Neural progenitor cell (in vitro differentiated cells): ENCODE data around the gene POTEF. TPM values are rescaled to one million over a fixed set of nuclear protein-coding genes. Genes with fewer than 3 reads are reported as not detected.
A peak's percentile ranks its signal among the peaks of the same experiment; 100 is the strongest.
"Not testable (repeated sequence)": the region's sequence is repeated elsewhere in the genome, so short reads cannot be mapped to it uniquely, and the experiment has no call there.

Experiments used
- DNase-seq: peaks from one replicate; pipeline ENCODE4 v3.0.0-alpha.2; 2016; ENCODE audit warnings: low spot score
- H2AFZ ChIP-seq: fragments of 200-600 bp; sonication (generic); replicated peaks from 2 replicates; pipeline ENCODE4 v1.6.1; 2016; ENCODE audit warnings: antibody characterized with exemption
- H3F3A ChIP-seq: fragments of 200-600 bp; sonication (generic); 2 replicates; pipeline ENCODE4 v1.6.1; 2016; ENCODE audit warnings: antibody characterized with exemption, low read depth
- H3K27ac ChIP-seq: fragments of 200-600 bp; sonication (generic); 2 replicates; pipeline ENCODE4 v1.5.1; 2016; ENCODE audit warnings: mild to moderate bottlenecking
- H3K27me3 ChIP-seq: fragments of 200-600 bp; sonication (generic); 2 replicates; pipeline ENCODE4 v1.6.1; 2016; ENCODE audit warnings: mild to moderate bottlenecking, moderate library complexity
- H3K36me3 ChIP-seq: fragments of 200-600 bp; sonication (generic); 2 replicates; pipeline ENCODE4 v1.5.1; 2016
- H3K4me1 ChIP-seq: fragments of 200-600 bp; sonication (generic); 2 replicates; pipeline ENCODE4 v1.6.1; 2016; ENCODE audit warnings: mixed run types
- H3K4me2 ChIP-seq: fragments of 200-600 bp; sonication (generic); 2 replicates; pipeline ENCODE4 v1.6.1; 2016
- H3K4me3 ChIP-seq: fragments of 200-600 bp; sonication (generic); 2 replicates; pipeline ENCODE4 v1.5.1; 2016
- H3K79me2 ChIP-seq: fragments of 200-600 bp; sonication (generic); 2 replicates; pipeline ENCODE4 v1.6.1; 2016; ENCODE audit warnings: low read depth
- H3K9ac ChIP-seq: fragments of 200-600 bp; sonication (generic); 2 replicates; pipeline ENCODE4 v1.6.1; 2016
- H3K9me3 ChIP-seq: fragments of 200-600 bp; sonication (generic); 2 replicates; pipeline ENCODE4 v1.5.1; 2016; ENCODE audit warnings: low read depth
- H4K20me1 ChIP-seq: fragments of 200-600 bp; sonication (generic); 2 replicates; pipeline ENCODE4 v1.6.1; 2016; ENCODE audit warnings: low read depth
- H3K27ac Mint-ChIP-seq: 3 replicates; pipeline ENCODE4 v1.8.0; 2021; ENCODE audit warnings: mixed read lengths
- H3K27me3 Mint-ChIP-seq: 2 replicates; pipeline ENCODE4 v1.8.0; 2022; ENCODE audit warnings: low read depth, mild to moderate bottlenecking, inconsistent platforms, moderate library complexity, mixed read lengths; ENCODE audit not compliant: insufficient read depth
- H3K36me3 Mint-ChIP-seq: 3 replicates; pipeline ENCODE4 v1.8.0; 2021; ENCODE audit warnings: mixed read lengths
- H3K4me1 Mint-ChIP-seq: 3 replicates; pipeline ENCODE4 v1.8.0; 2021; ENCODE audit warnings: mixed read lengths
- H3K4me3 Mint-ChIP-seq: 3 replicates; pipeline ENCODE4 v1.8.0; 2021; ENCODE audit warnings: mild to moderate bottlenecking, moderate library complexity, mixed read lengths
- H3K9me3 Mint-ChIP-seq: 3 replicates; pipeline ENCODE4 v1.8.0; 2020; ENCODE audit warnings: mixed read lengths
- small RNA-seq: library from RNA; depleted of rRNA; stranded (forward); fragments of <200 nt; gene quantifications from one replicate; pipeline ENCODE3, GENCODE V24; 2015
- total RNA-seq: library from RNA; depleted of rRNA; stranded (reverse); fragments of >200 nt; gene quantifications from 2 replicates; pipeline ENCODE4 v1.2.3, GENCODE V29; 2015; ENCODE audit warnings: low replicate concordance
- TF ChIP-seq, protein P1 (sequence below): fragments of 200-600 bp; sonication (generic); IDR thresholded peaks from 2 replicates; pipeline ENCODE4 v1.5.1; 2017; ENCODE audit warnings: antibody characterized with exemption, mild to moderate bottlenecking

The POTEF gene
- total RNA-seq, 1 donor from 2014 or later, result 15.1 TPM

- H3K4me1 Mint-ChIP-seq, H3K4me1 ChIP-seq, H3K9ac ChIP-seq, H3K27me3 ChIP-seq, H3K9me3 Mint-ChIP-seq, H3K4me3 Mint-ChIP-seq, H3K36me3 ChIP-seq, H4K20me1 ChIP-seq, H3K4me2 ChIP-seq, H3K27me3 Mint-ChIP-seq, H3K9me3 ChIP-seq, H3K79me2 ChIP-seq, H3K27ac ChIP-seq, H3K4me3 ChIP-seq, H3F3A ChIP-seq, H3K36me3 Mint-ChIP-seq, H2AFZ ChIP-seq, H3K27ac Mint-ChIP-seq: not testable (repeated sequence)
- TF ChIP-seq, protein P1, sequence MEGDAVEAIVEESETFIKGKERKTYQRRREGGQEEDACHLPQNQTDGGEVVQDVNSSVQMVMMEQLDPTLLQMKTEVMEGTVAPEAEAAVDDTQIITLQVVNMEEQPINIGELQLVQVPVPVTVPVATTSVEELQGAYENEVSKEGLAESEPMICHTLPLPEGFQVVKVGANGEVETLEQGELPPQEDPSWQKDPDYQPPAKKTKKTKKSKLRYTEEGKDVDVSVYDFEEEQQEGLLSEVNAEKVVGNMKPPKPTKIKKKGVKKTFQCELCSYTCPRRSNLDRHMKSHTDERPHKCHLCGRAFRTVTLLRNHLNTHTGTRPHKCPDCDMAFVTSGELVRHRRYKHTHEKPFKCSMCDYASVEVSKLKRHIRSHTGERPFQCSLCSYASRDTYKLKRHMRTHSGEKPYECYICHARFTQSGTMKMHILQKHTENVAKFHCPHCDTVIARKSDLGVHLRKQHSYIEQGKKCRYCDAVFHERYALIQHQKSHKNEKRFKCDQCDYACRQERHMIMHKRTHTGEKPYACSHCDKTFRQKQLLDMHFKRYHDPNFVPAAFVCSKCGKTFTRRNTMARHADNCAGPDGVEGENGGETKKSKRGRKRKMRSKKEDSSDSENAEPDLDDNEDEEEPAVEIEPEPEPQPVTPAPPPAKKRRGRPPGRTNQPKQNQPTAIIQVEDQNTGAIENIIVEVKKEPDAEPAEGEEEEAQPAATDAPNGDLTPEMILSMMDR, result peak; percentile 21
- peak; percentile 11 for DNase-seq
Observed at GRCh38 chr2:130025931-130026330, 103.1 kb downstream of the POTEF start.

Small RNA genes within 50 kb of the gene (small RNA-seq; reads per million reads assigned to genes)
- gene AC018865.2, result not detected
- not detected for gene RNU6-1049P

Other genes with a start within 250 kb of the POTEF start
- 0.07 TPM in 1 of 2 replicates, not detected in the other for gene RAB6C, start 149.6 kb downstream of the POTEF start, total RNA-seq
- gene CCDC74B, start 15.9 kb upstream of the POTEF start, total RNA-seq, result 8.8 and 13.8 TPM in 2 replicates
- 23.6 and 45.1 TPM in 2 replicates for gene SMPD4, start 52.4 kb upstream of the POTEF start, total RNA-seq
- gene MZT2B, start 53.0 kb upstream of the POTEF start, total RNA-seq, result 21.4 and 91.8 TPM in 2 replicates
- not detected in 2 replicates for gene TUBA3E, start 69.2 kb upstream of the POTEF start, total RNA-seq
- 23.3 and 51.4 TPM in 2 replicates for gene IMP4, start 213.7 kb upstream of the POTEF start, total RNA-seq
- 4.0 and 17.6 TPM in 2 replicates for gene PTPN18, start 226.8 kb upstream of the POTEF start, total RNA-seq